Activated CD8-positive, alpha-beta memory T cell treated with anti-CD3 and anti-CD28 coated beads, Interleukin-2, amount 50 U/mL, for 24 hours (primary cell): ENCODE measurements around the gene GFER.
"Not testable (repeated sequence)": the region's sequence is repeated elsewhere in the genome, so short reads cannot be mapped to it uniquely, and the experiment has no call there.

Source experiments
- DNase-seq: peaks from one replicate; pipeline ENCODE4 v3.0.0-alpha.2; 2020; ENCODE audit errors: extremely low read depth

Gene GFER

DNA sequence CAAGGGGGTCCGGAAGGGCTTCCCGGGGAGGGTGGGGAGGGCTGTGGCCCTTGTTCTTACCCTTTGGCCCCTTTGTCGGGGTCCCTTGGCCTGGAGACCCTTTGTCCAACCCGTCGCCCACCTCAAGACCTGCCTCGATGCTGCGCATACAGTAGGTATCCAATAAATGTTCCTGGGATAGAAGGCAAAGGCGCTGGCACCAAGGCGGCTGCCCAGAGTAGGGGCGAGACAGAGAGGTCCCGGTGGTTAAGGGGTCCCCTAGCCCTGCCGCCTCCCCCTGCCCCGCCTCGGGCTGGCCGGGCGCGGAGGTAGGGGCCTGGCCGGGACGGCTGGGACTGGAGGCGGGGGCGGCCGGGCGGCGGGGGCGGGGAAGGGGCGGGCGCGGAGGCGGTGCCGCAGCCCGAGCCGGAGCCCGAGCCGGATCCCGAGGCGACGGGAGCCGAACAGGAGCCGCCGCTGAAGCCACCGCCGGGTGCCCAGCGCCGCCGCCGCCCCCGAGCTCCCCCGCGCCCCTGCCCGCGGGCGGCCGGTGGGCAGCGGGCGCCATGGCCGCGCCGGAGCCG, 42.5 kb downstream of the GFER start, which contains the start of gene NHERF2:
TSS of gene NHERF2 (plus strand) at position 442 of the 563 bp plus-strand sequence. CDS start at position 546, 104 bp downstream.
- DNase-seq, result no peak

DNA sequence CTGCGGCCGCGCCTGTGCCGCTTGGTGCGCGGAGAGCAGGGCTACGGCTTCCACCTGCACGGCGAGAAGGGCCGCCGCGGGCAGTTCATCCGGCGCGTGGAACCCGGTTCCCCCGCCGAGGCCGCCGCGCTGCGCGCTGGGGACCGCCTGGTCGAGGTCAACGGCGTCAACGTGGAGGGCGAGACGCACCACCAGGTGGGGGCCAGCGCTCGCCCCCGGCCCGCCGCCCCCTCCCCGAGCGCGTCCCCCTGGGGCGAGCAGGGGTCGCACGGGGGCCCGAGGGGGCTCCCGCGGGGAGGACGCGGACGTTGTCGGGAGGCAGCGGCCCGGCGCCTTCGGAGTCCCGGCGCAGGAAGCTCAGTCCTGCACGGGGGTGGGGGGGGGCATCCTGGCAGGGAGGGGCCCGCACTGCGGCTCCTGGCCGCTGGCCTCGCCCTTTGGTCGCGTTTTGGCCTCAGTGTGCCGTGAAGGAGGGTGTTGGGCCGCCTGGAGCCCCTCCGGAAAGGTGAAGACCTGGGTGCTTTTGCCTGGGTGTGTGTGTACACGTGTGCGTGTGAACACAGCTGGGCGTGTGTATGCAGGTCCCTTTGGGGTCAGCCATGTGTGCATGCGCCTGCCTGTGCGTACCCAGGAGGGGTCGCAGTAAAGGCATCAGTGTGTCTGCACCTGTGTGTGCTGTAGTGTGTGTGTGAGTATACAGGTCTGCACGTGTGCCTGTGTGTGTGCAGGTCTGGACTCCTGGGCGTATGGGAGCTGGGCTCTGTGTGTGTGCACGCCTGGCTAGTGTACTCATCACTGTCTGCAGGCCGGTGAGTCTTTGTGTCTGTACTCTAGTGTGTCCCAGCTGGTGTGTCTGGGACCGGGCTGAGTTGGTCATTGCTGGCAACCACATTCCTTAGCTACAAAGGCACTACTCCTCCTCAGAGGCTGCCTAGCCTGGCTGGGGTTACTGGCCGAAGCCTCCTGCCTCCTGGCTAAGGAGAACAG, 43.3 kb downstream of the GFER start:
- no peak for DNase-seq

DNA sequence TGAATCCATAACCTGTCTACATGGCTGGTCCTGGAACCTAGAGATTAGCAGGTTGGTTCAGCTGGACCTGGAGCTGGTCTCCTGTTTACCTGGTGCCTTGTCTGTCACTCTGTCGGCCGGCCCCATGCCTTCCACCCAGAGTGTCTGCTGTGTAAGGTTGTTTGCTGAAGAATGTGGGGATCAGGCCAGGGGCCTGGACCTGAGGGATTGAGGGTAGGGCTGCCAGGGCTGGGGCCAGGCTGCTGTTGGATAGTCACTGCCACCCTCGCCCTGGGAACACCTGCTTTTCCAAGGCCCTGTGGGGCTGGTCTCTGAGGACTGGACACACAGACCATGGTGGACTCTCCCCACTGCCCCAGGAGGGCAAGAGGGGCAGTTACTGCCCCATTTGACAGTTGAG, 44.2 kb downstream of the GFER start:
- DNase-seq, result no peak

DNA sequence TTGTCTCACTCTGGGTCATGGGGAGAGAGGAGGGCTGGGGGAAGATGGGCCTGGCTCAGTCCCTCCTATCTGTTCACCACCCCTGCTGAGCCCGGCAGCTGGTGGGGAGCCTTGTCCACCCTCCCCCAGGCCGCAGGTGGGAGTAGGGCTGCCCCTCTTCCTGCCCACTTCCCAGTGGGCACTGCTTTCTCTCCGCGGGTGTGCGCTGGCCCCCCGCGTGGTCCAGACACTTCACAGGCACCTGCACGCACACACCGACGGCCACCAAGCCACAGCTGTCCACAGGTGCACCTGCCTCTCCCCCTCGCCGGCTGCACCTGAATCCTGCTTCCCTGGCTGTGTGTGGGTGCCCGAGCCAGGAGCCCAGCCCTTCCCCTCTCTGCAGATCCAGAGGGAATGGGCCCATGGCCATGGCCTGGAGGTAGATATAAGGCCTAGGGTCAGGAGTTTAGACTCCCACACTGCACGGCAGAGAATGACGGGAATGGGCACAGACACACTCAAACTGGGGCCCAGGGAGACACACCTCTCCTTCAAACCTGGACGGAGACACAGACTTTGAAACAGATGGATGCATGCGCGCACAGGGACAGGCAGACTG, 44.7 kb downstream of the GFER start:
- DNase-seq, result no peak

DNA sequence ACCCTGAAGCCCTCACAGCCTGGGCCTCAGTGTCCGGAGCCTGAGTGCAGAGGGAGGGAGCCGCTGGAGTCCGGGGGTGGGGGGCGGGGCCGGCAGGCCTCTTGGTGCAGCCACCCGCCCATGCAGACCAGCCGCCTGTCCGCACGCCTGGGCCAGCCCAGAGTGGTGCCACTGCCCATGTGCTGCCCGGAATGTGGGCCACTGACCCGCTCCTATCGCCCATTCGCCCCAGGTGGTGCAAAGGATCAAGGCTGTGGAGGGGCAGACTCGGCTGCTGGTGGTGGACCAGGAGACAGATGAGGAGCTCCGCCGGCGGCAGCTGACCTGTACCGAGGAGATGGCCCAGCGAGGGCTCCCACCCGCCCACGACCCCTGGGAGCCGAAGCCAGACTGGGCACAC, 45.4 kb downstream of the GFER start:
- no peak for DNase-seq

DNA sequence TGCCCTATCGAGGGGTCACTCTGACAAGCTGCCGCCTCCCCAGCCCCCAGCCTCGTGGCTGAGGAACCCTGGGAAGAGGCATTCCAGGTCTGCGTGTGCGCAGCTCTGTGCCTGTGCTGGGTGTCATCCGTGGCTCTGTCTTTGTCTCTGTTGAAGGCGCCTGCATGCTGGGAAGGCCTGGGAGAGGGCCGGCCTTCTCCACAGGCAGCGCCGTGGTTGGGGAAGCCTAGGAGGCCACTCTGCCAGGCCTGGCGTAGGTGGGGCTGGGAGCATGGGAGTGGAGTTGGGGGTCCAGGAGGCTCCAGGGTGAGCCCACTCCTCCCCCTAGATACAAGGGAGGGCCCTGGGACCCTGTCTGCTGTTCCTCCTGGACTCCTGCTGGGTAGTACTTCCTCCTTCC, 46.0 kb downstream of the GFER start:
- DNase-seq, result no peak

DNA sequence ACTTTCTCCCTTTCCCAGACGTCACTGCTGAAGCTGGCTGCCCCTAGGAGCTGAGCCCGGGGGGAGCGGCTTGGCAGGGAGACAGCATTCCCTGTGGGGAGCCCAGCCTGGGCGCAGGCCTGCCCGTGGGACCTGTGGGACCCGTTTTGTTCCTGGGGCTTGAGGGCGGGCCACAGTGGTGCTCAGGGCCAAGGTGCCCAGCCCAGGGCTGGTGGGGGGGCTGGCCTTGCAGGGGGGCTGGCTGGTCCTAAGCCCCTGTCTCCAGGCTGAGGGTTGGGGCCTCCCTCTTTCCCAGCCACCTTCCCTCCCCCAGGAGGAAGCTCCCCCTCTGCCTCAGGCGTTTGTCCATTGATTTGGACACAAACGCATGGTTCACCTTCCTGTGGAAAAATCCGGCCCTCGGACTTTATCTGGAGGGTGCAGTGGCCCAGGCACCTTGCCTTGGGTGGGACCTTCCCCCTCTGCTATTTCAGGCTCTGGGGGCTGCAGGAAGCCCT, 47.1 kb downstream of the GFER start:
- DNase-seq, result no peak

DNA sequence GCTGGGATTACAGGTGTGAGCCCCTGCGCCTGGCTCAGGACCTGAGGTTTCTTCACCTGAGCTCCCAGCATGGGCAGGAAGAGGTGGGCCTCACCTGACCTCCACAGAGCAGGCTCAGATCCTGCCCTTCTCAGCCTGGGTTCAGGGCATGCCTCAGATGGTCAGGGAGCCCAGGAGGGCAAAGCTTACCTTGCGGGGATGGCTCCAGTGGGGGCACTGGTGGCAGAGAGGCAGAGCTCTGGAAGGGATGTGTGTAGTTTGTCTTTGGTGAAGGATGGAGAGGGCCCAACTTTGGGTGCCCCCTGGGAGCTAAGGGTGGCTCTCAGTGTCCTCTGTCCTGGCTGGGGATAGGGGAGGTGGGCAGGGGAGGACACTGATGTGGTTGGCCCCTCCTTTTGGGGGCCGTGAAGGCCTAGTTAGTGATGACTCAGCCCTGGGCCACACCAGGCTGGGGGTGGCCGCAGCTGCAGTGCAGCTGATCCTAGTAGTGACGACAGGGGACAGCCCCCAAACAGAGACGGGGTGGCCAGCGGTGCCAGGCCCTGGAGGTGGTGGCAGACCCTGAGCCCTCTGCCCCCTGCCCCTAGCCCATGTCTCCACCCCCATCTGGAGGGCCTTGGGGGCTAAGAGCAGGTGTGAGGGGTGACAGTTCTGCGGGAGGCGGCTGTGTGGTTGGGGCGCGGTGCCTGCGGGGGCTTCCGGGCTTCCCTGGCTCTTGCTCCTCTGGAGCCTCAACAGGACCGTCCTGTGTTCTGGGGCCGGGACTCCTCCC, 48.5 kb downstream of the GFER start:
- no peak for DNase-seq

DNA sequence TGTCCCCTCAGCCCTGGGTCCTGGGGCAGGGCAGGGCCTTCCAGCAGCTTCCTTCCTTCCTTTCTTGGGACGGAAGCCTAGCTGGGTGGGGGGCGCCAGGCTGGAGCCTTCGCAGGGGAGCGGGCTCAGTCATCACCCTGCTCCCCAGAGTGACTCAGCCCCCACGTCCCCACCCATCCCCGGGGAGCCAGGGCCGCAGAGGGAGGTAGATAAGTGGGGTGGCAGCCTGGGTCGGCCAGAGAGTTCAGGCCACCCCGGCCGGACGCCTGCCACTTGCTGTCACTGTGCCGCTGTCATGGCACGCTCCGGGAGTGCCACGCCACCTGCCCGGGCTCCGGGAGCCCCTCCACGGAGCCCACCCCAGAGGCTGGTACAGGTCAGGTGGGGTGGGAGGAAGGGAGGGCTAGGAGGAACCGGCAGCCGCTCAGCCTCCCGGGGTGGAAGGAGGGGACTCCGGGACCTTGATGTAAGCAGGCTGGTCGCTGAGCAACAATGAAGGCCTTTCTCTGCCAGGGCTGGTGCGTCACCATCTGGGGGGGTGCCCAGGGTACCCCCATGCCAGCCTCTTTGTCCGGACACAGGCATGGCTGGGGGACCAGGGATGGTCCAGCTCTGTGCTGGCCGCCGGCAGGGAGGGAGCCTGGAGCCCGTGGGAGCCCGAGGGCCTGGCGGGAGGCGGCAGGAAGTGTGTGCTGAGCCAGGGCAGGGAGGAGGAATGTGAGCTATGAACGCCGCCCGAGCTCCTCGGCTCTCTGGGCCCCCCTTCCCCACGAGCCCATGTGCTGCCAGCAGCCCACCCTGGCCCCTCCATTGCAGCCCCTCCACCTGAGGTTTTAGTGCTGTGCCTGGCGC, 49.3 kb downstream of the GFER start:
- DNase-seq, result no peak

DNA sequence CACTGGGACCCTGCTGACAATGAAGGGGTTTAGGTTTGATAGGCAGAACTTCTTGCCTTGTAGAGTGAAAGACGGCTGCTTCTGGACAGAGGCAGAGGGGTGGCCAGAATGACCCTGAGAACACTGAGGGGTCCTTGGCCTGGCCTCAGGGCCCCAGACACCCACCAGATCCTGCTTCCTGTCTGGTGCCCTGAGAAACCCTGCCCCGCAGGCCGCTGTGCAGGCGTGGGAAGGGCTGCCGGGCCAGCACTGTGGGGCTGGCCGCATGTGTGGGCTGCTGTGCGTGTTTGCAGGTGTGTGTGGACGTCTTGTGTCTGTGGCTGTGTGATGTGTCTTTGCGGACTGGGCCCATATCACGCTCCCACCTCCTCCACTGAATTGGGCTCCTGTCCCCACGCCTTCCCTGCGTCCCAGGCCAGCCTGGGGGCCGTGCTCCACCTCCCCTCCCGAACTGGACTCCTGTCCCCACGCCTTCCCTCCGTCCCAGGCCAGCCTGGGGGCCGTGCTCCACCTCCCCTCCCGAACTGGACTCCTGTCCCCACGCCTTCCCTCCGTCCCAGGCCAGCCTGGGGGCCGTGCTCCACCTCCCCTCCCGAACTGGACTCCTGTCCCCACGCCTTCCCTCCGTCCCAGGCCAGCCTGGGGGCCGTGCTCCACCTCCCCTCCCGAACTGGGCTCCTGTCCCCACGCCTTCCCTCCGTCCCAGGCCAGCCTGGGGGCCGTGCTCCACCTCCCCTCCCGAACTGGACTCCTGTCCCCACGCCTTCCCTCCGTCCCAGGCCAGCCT, 50.1 kb downstream of the GFER start:
- DNase-seq, result not testable (repeated sequence)

DNA sequence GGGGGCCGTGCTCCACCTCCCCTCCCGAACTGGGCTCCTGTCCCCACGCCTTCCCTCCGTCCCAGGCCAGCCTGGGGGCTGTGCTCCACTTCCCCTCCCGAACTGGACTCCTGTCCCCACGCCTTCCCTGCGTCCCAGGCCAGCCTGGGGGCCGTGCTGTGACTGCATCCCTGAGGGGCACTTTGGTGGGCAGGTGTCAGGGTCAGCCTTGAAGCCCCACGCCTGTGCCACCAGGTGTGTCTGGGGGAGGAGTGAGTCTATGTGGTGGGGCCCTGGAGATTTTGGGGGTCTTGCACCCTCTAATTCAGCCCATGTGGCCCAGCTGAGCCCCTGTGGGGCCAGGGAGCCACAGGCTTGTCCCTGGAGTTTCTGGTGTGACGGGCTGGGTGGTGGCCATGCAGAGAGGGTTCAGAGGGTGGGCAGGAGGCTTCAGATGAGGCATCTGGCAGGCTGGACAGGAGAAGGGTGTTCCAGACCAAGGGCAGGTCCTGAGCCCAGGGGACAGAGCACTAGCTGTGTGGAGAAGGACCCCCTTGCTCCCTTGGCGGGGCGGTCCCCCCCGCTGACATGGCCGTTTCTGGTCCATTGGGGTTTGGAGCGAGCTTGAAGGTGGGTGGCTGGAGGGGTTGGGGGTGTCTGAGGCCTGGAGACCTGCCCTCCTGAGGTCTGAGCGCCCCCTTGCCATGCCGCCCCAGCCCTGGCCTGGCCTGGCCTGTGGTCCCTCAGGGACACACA, 50.9 kb downstream of the GFER start:
- DNase-seq, result no peak

DNA sequence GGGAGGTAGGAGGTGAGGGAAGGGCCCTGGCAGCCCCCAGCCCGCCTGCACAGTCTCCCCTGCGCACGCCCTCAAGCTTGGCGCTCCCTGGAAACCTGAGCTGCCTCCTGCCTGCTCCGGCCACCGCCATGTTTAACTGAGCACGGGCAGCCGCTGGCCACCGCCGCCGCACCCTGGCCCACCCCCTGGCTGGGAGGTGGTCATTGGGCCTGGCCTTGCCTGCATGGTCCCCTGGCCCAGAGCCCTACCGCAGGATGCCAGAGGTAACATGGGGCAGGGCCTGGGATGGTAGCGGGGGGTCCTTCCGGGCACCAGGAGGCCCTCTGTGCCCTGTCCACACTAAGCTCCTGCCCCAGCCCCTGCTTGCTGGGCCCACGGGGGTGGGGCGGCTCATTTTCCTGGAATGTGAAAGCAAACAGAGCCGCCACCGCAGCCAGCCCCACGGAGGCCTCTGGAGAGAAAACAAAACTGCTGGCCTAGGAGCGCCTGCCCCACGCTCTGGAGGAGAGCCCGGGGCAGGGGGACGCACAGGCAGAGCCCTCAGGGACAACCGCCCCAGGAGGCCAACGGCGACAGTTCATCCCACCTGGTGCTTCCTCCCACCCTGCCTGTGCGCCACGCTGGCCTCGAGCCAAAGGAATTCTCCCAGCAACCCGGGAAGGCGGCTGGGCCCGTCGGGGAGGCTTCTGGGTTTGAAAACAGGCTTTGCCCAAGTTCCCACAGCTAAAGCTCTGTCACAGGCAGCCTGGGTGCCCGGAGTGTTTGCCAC, 51.6 kb downstream of the GFER start:
- no peak for DNase-seq

DNA sequence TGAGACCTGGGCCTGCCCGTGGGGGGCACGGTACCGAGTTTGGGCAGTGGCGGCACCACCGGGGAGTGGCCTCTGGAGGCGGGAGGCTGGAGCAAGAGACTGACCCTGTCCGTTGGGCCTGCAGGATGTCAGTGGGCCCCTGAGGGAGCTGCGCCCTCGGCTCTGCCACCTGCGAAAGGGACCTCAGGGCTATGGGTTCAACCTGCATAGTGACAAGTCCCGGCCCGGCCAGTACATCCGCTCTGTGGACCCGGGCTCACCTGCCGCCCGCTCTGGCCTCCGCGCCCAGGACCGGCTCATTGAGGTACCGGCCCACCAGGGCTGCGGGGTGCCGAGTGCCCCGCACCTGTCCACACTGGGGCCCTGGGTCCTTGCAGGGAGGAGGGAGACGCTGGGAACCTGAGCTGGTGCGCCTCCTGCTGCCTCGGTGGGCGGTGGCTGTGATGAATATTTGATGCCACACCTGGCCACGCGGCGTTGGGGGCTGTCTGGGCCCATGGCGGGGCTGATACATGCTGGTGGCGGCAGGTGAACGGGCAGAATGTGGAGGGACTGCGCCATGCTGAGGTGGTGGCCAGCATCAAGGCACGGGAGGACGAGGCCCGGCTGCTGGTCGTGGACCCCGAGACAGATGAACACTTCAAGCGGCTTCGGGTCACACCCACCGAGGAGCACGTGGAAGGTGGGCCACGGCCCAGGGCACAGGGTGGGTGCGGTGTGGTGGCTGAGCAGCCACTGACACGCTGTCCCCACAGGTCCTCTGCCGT, 52.4 kb downstream of the GFER start:
- DNase-seq, result no peak

DNA sequence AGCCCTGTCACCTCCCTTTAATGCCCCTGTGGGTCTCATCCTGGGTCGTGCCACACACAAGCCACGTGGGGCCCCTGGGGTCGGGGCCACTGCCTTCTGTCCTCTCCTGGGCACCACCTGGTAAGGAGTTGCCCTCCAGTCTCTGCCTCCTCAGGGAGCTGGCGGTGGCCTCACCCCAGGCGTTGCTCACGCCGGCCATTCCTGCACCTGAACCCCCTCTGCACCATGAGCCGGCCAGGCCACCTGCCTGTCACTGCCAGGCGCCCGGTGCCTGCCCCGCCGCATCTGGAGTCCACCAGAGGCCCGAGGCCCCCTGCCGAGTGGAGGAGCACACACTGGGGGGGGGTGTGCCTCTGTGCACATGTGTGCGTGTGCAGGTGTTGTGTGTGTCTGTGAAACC, 53.1 kb downstream of the GFER start:
- no peak for DNase-seq
